Calu3 (cell line): ENCODE results near the gene PRSS1. TPM values are rescaled to one million over a fixed set of nuclear protein-coding genes. Genes with fewer than 3 reads are reported as not detected.
"Not testable (repeated sequence)": the region's sequence is repeated elsewhere in the genome, so short reads cannot be mapped to it uniquely, and the experiment has no call there.

Experiments used
- BruUV-seq: library from RNA; stranded (reverse); fragments of 400-500 nt; replicated peaks from 2 replicates; lab custom pipeline; 2021; lab: Mats Ljungman, UMichigan
- CTCF ChIA-PET: fragments of 300-600 bp; sonication (Branson Sonifier 250); formaldehyde crosslinking; loops from one replicate; lab custom pipeline; 2022; ENCODE audit warnings: antibody characterized with exemption; lab: Charles Lee
- DNase-seq: peaks from one replicate; pipeline ENCODE4 v3.0.0; 2022
- H3K27ac Mint-ChIP-seq: one replicate; pipeline ENCODE4 v1.8.0; 2022; ENCODE audit warnings: mixed read lengths; ENCODE audit not compliant: unreplicated experiment
- H3K27me3 Mint-ChIP-seq: one replicate; pipeline ENCODE4 v1.8.0; 2022; ENCODE audit warnings: mixed read lengths; ENCODE audit not compliant: unreplicated experiment
- H3K36me3 Mint-ChIP-seq: one replicate; pipeline ENCODE4 v1.8.0; 2022; ENCODE audit warnings: mild to moderate bottlenecking, moderate library complexity, mixed read lengths; ENCODE audit not compliant: insufficient read depth, unreplicated experiment
- H3K4me1 Mint-ChIP-seq: one replicate; pipeline ENCODE4 v1.8.0; 2022; ENCODE audit warnings: mild to moderate bottlenecking, low read depth, mixed read lengths; ENCODE audit not compliant: unreplicated experiment
- H3K4me3 Mint-ChIP-seq: one replicate; pipeline ENCODE4 v1.8.0; 2022; ENCODE audit warnings: mild to moderate bottlenecking, low read depth, moderate library complexity, mixed read lengths; ENCODE audit not compliant: unreplicated experiment
- H3K9me3 Mint-ChIP-seq: one replicate; pipeline ENCODE4 v1.8.0; 2022; ENCODE audit warnings: low read depth, mixed read lengths; ENCODE audit not compliant: unreplicated experiment
- intact Hi-C: fragments of 100-400 bp; cut with micrococcal nuclease; formaldehyde crosslinking; loops from one replicate; pipeline ENCODE4 v1.10.0; 2022; ENCODE audit not compliant: unreplicated experiment
- total RNA-seq: library from RNA; stranded (reverse); gene quantifications from 2 replicates; pipeline ENCODE4 v1.2.3, GENCODE V29; 2022
- TF ChIP-seq, protein P1 (sequence below): fragments of 200-600 bp; IDR thresholded peaks from one replicate; pipeline ENCODE4 v1.8.0; 2022; ENCODE audit warnings: antibody characterized with exemption; ENCODE audit not compliant: unreplicated experiment

The PRSS1 gene
- total RNA-seq, 1 experiment from 2014 or later = 16.8 TPM

DNA sequence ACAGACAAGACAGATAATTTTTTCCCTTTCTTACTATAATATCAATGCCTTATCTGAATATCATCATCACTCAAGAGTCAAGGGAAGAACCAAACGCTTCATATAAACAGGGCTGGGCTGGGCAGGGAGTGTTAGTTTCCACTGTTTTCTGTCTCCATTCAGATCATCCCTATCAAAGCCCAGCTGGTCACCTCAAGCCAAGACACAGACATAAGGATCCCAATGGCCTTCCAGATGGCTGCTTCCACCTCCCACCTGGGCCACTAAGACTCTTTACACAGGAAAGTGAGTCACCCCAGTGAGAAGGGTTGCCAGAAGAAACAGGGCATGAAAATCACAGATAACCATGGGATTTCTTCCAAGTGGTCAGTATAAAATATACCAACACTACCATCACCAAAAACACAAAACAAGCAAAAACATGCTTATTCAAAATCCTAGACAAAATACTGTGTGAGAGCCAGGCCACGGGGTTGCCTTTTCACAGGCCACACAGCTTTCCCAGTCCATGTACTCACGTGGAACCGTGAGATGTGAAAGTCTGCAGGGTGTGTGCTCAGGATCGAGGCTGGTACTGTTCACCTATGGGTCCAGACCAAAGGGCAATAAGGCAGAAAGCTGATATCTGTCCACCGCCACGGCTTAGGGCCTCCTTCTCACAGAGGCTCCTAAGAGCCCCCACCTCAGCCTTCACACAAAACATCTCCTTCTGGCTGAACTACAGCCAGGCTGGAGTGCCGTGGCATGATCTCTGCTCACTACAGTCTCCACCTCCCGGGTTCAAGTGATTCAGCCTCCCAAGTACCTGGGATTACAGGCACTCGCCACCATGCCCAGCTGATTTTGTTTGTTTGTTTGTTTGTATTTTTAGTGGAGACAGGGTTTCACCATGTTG, 5.7 kb downstream of the PRSS1 start:
- Mint-ChIP-seq H3K27me3 (peaks cover 68% of the 10 kb centered on the region), H3K4me3 (no peak overlapping the region), H3K27ac (no peak overlapping the region), H3K36me3 (peaks cover 2% of the 10 kb centered on the region), H3K4me1 (peaks cover 21% of the 10 kb centered on the region), H3K9me3 (no peaks in the 10 kb centered on the region)
- TF ChIP-seq, protein P1, sequence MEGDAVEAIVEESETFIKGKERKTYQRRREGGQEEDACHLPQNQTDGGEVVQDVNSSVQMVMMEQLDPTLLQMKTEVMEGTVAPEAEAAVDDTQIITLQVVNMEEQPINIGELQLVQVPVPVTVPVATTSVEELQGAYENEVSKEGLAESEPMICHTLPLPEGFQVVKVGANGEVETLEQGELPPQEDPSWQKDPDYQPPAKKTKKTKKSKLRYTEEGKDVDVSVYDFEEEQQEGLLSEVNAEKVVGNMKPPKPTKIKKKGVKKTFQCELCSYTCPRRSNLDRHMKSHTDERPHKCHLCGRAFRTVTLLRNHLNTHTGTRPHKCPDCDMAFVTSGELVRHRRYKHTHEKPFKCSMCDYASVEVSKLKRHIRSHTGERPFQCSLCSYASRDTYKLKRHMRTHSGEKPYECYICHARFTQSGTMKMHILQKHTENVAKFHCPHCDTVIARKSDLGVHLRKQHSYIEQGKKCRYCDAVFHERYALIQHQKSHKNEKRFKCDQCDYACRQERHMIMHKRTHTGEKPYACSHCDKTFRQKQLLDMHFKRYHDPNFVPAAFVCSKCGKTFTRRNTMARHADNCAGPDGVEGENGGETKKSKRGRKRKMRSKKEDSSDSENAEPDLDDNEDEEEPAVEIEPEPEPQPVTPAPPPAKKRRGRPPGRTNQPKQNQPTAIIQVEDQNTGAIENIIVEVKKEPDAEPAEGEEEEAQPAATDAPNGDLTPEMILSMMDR = no peak
- CTCF ChIA-PET = no interaction called here
- BruUV-seq = no TSS peak
- intact Hi-C loops = no loop called here
- DNase-seq = no peak

DNA sequence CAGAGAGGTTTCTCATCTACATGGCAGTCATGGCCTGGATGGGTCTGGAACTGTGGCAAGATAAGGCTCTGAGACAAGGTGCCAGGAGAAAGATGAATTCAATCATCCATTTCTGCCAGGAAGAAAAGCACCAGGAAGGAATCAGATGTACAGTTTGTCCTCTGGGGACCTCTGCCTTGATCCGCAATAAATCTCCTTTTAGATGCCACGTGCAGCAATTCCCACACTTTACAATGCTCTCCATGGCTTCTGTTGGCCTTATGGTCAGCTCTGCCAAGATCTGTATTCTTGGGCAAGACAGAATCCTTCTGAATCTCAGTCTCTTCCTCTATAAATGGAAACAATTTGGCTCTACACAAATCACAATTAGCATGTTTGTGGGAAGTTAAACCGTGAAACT, 9.0 kb downstream of the PRSS1 start:
- DNase-seq, intact Hi-C loops, H3K9me3 Mint-ChIP-seq, H3K4me3 Mint-ChIP-seq, BruUV-seq, H3K27ac Mint-ChIP-seq, H3K36me3 Mint-ChIP-seq: not testable (repeated sequence)
- Mint-ChIP-seq H3K27me3 (peaks cover 65% of the 10 kb centered on the region), H3K4me1 (peaks cover 31% of the 10 kb centered on the region)
- CTCF ChIA-PET = interaction anchor here (1.3 kb wide), 1 partner anchor 9 kb away, joined by 3 read pairs; the partner anchor contains the start of gene PRSS1

DNA sequence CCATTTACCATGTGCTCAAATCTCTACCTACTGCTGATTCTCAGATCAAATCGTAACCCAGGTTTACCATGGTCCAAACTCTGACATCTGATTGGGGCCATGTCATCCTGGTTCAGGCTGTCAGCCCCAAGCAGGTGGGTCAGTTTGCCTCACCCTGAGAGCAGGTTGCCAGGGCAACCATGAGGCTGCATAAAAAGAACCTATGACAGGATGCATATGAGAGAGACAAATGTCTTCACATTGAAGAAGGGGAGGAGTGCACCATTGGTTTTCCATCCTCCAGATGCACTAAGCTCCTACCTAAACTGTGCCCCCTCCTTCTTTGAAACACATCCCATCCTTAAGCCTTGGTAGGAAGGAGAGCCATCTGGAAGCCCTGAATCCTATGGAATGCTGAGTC, 10.2 kb downstream of the PRSS1 start:
- BruUV-seq = no TSS peak
- DNase-seq = no peak
- Mint-ChIP-seq H3K27me3 (peaks cover 68% of the 10 kb centered on the region), H3K9me3 (no peaks in the 10 kb centered on the region), H3K4me3 (no peak overlapping the region), H3K27ac (peak overlapping the region; percentile 61), H3K36me3 (peaks cover 6% of the 10 kb centered on the region), H3K4me1 (peaks cover 30% of the 10 kb centered on the region)
- intact Hi-C loops = no loop called here
- CTCF ChIA-PET = interaction anchor here (1.3 to 1.9 kb wide), 2 partner anchors 10 to 24 kb away, joined by 3 to 6 read pairs; partner anchors contain the start of gene PRSS1
- TF ChIP-seq, protein P1 = no peak

DNA sequence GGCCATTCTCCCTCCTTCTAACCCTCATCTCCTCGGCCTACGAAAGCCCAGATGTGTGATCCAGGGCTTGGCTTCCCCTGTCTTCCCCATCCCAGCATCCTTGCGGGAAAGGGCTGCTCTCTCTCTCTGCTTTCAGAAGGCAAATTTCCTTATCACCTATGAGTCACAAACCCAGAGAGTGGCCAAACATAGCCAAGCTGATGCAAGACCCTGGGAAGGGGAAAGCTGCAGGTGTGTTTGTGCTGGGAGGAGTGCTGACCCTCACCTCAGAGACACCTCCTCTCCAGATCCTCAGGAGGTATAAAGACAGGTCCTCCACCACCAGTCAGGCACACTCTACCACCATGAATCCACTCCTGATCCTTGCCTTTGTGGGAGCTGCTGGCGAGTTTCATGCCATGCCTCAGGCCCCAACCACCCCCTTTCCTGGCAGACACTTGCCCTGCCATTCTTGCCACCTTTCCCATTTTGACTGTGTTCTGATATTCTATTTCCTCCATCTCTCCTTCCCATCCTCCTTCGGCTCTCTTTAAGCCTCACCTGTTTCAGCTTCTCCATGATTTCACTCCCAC, 10.9 kb downstream of the PRSS1 start:
- H3K27ac Mint-ChIP-seq = peak overlapping the region; percentile 61
- no TSS peak for BruUV-seq
- DNase-seq = peak; percentile 56
- peaks cover 75% of the 10 kb centered on the region for H3K27me3 Mint-ChIP-seq
- no peaks in the 10 kb centered on the region for H3K9me3 Mint-ChIP-seq
- H3K4me1 Mint-ChIP-seq = peaks cover 24% of the 10 kb centered on the region
- no peak overlapping the region for H3K4me3 Mint-ChIP-seq
- peaks cover 6% of the 10 kb centered on the region for H3K36me3 Mint-ChIP-seq
- intact Hi-C loops = no loop called here
- CTCF ChIA-PET = interaction anchor here (1.7 to 1.9 kb wide), 2 partner anchors 11 to 23 kb away, joined by 5 to 6 read pairs; partner anchors contain the start of gene PRSS1
- TF ChIP-seq, protein P1 = no peak

DNA sequence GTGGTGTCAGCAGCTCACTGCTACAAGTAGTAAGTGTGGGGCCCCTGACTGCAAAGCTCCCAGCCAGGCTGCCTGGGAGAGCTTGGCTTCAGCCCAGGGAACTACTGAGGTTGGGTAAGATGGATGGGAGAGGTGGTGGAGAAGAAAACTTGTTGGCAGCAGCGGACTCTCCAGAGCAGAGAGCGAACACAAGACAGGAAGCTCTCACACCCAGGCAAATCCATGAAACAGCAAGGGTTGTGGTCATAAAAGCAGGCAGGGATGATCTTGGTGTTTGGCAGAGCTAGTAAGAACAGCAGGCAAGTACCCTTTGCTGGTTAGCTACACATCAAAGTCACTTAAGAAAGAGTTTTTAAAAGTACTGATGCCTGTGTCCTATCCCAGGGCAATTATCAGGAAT, 12.3 kb downstream of the PRSS1 start:
- intact Hi-C loops, H3K4me3 Mint-ChIP-seq, BruUV-seq, H3K36me3 Mint-ChIP-seq, H3K27ac Mint-ChIP-seq, DNase-seq, H3K9me3 Mint-ChIP-seq: not testable (repeated sequence)
- H3K27me3 Mint-ChIP-seq = peaks cover 75% of the 10 kb centered on the region
- CTCF ChIA-PET = interaction anchor here (1.7 kb wide), 1 partner anchor 12 kb away, joined by 5 read pairs; the partner anchor contains the start of gene PRSS1
- peaks cover 24% of the 10 kb centered on the region for H3K4me1 Mint-ChIP-seq
